GM18511 (cell line): Measurements from ENCODE around the gene CCDC158.
"Not testable (repeated sequence)": the region's sequence is repeated elsewhere in the genome, so short reads cannot be mapped to it uniquely, and the experiment has no call there.

Experiments
- ATAC-seq: cut with Tn5 transposase; IDR thresholded peaks from one replicate; pipeline ENCODE4 v1.9.1; 2021; ENCODE audit warnings: mild to moderate bottlenecking, moderate library complexity; ENCODE audit not compliant: unreplicated experiment

Gene CCDC158

DNA sequence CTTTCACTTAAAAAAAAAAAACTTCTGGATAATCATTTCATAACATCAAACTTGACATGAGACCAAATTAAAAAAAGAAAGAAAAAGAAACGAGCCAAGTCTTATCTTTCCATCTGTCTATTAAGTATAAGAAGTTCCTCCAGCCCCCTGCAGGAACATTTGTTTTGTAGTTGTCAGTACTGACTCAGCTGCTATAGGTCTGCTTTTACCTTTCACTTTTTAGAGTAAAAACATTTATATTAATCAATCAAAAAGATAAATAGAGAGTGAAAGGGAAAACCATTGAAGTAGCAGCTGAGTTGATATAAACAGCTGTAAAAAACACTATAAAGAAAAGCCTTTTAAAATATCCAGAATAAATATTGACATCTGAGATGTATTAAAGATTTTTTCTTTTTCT, 46.1 kb downstream of the CCDC158 start:
- ATAC-seq, result no peak

DNA sequence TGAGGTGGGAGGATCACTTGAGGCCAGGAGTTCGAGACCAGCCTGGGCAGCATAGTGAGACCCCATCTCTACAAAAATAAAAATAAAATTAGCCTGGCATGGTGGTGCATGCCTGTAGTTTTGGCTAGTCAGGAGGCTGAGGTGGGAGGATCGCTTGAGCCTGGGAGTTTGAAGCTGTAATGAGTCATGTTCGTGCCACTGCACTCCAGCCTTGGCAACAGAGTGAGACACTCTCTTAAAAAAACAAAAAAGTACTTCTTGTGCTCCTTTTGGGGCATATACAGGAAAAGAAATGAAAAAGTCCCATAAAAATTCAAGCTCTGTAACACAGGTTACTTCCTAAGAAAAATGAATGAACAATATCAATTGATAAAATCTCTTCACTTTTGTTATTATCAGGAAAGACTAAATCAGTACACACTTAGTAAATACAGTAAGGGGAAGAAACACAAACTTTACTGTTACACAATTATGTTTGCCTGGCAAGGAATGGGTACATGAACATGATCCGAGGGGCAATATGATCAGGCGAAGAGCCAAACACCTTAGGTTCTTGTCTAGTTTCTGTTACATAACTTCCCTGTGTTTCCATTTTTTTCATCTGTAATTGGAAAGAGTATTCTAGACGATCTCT, 46.9 kb downstream of the CCDC158 start:
- ATAC-seq, result no peak

GRCh38 chr4:76366737-76367136, 54.2 kb downstream of the CCDC158 start:
- no peak for ATAC-seq

- ATAC-seq, result no peak
These were observed 55.3 kb downstream of the CCDC158 start for GRCh38 chr4:76365636-76366035.

GRCh38 chr4:76364763-76365162, 56.2 kb downstream of the CCDC158 start:
- no peak for ATAC-seq

DNA sequence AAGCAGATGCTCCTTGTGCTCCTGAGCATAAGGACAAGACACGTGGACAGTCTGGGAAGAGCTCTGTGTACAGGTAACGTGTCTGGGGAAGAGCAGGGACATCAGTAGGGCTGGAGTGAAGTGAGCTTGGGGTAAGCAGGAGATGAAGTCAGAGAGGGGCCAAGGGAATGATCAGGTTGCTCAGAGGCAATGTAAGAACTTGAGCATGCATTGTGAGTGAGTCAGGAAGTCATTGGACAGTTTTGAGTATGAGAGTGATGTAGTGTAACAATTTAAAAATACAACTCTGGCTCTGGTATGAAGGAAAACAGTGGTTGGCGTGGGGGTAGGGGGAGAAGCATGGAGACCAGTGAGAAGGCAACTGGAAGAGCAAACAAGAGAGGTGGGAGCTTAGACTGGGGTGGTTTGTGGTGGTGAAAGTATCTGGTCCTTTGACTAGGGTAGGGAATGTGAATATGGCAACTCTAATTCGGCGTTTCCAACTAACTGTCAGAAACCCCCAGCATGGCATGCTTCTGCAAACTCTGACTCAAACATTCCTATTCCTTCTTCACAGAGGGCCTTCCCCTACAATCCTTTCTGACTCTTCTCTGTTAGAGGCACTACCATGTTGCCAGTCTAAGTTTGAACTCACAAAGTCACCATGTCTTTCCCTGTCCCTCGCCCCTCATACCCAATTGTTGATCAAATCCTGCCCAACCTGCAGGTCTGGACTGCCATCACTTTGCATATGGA, 57.2 kb downstream of the CCDC158 start:
- no peak for ATAC-seq

DNA sequence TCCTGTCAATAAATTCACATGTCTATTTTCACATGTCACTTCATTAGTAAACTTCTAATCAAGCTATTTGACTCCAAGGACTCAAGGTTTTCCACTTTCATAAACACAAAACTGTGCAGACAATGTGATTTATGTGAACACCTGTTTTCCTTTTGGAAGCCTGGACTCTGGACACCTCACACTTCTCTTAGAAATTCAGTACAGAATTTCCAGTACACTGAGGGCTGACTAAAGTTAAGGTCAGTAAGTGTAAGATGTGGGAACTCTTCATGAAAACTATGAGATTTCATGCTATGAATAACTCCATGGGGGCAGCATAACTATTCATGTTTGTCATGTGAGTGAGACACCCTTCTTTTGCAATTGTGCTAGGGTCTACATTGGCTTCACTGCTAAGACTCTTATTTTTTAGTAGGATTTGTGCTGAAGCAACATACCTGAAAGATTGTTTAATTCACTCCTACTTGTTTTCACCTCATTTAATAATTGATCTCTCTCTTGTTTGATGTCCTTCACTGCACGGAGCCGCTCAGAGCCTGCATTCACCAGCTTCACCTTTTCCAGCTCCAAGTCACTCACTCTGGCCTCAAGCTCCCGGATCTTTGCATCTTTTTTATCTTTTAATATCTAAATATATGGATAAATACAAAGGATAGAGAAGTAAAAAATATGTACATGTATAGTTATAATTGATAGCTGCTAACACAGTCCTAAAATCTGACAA, 59.1 kb downstream of the CCDC158 start:
- no peak for ATAC-seq

- ATAC-seq, result not testable (repeated sequence)
These were observed 61.0 kb downstream of the CCDC158 start for GRCh38 chr4:76359881-76360466.

DNA sequence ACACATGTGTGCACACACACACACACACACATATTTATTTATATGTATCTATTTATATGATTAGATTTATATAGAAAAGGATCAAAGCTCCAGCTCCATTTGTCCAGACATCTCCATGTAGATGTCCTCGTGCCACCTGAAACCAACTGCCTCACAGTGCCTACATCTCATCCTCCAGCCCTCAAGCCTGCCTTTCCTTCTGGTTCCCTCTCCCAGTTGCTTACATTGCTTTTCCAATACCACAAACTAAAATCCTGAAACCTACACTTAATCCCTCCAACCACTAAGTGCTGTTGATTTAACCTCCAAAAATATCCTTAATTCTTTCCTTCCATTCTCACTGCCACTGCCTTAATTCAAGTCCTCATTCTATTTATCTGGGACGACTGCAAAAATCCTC, 63.0 kb downstream of the CCDC158 start:
- no peak for ATAC-seq

GRCh38 chr4:76354517-76355473, 66.1 kb downstream of the CCDC158 start:
- ATAC-seq, result no peak

GRCh38 chr4:76342803-76343202, 78.1 kb downstream of the CCDC158 start:
- no peak for ATAC-seq

- ATAC-seq, result no peak
These were observed 78.8 kb downstream of the CCDC158 start for GRCh38 chr4:76342191-76342590.

- no peak for ATAC-seq
These were observed 79.9 kb downstream of the CCDC158 start for GRCh38 chr4:76341063-76341462.

DNA sequence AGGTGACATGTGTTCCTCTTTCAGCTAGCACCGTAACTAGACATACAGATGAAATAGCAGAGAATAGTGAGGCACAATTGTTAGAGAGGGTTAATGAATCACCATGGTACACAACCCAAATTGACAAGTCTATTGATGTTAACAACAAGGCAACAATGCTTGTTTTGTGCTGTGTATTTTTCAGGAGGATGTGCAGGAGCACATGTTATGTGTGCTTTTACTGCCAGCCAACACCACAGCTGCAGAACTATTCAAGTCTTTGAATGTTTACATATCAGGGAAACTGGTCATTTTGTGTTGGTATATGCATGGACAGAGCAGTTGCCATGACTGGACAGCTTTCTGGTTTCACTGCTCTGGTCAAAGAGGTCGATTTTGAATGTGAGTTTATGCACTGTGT, 81.6 kb downstream of the CCDC158 start:
- ATAC-seq, result no peak

DNA sequence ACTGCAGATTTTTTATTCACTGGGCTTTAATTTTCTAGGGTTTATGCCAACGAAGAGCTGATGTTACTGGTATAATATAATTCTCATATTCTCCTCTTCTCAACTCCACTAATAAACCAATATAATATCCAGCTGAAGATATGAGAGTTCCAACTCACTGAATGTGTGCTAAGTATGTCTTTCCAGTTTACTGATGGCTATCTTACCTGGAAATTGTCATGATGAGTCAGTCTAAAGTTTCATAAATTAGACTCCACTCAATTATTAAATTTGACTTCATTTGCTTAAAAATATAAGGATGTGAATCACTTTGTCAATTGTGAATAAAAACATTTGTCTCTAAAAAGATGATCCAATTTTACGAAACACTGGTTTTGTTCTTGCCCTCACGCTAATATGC, 86.1 kb downstream of the CCDC158 start:
- ATAC-seq, result no peak

GRCh38 chr4:76326515-76326914, 94.4 kb downstream of the CCDC158 start:
- ATAC-seq, result no peak

- no peak for ATAC-seq
These were observed 95.9 kb downstream of the CCDC158 start for GRCh38 chr4:76325072-76325471.

- ATAC-seq, result no peak
These were observed 98.7 kb downstream of the CCDC158 start for GRCh38 chr4:76322236-76322635.

DNA sequence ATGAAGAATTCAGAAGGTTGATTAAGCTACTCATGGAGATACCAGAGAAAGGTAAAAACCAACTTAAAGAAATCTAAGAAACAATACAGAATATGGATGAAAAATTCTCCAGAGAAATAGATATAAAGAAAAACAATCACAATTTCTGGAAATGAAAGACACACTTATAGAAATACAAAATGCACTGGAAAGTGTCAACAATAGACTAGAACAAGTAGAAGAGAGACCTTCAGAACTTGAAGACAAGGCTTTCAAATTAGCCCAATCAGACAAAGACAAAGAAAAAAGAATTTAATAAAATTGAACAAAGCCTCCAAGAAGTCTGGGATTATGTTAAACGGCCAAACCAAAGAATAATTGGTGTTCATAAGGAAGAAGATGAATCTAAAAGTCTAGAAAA, 104.8 kb downstream of the CCDC158 start:
- no peak for ATAC-seq

GRCh38 chr4:76315267-76315918, 105.5 kb downstream of the CCDC158 start:
- ATAC-seq, result no peak
